Measurements from ENCODE around the gene DDX6.
"Not testable (repeated sequence)": the region's sequence is repeated elsewhere in the genome, so short reads cannot be mapped to it uniquely, and the experiment has no call there.

DDX6 gene

DNA sequence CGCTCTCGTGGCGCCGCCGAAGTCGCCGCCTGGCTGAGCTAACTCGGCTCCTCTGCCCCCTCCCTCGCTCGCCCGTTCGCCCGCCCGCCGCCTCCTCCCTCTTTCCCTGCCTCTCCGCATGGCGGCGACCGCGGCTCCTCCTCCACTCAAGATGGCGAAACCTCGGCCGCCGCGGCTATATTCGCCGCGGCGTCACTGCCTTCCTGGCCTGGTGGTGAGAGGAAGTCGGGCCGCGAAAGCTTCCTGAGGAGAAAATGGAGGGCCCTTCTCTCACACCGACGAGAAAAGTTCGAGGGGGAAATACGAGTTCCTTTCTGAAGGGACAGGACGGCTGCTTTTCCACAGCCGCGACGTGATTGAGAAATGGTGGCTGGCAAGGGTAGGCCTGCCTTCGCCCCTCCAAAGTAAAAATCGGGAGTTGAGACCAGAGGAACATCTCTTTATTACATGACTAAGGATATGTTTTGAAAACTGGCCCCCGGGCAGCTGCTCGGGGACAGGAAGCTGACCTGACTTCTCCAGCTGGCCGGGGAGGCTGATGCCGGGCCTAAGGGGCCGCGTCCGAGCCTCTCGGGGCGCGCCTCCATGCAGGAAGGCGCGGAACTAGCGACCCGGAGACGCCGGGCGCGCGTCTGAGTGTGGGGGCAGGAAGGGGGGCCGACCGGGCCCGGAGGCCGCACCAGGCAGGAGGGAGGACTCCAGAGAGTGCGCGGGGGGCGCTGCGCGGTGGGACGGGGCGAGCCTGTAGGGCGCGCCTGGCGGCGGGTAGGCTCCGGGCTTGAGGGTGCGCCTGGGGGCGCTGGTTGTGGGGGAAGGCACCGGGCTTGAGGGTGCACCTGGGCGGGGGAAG lies at the start of gene DDX6:
TSS of gene DDX6 (minus strand) at position 54 of the 850 bp plus-strand sequence. CDS start 4,913 bp downstream, outside the sequence.
- DNase-seq, result peak; percentile 93

DNA sequence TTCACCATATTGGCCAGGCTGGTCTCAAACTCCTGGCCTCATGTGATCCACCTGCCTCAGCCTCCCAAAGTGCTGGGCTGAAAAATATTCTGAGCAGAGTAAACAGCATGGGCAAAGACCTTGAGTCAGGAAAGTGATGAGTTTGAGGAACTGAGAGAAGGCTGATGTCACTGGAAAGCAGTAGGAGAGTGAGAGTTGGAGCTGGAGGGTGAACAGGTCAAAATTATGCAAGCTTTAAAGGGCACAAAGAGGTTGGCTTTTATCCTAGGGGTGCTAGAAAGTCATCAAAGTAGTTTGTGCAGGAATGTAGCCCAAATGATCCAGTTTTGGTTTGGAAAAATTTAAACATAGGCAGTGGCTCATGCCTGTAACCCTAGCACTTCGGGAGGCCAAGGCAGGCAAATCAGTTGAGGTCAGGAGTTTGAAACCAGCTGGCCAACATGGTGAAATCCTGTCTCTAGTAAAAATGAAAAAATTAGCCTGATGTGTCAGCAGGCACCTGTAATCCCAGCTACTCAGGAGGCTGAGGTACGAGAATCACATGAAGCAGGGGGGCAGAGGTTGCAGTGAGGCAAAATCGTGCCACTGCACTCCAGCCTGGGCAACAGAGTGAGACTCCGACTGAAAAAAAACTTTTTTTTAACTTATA lies 48.1 kb upstream of the DDX6 start:
- DNase-seq, result no peak

GRCh38 chr11:118837868-118838267 lies 46.9 kb upstream of the DDX6 start:
- no peak for DNase-seq

- DNase-seq, result no peak
Measured at GRCh38 chr11:118834427-118835028, 43.6 kb upstream of the DDX6 start.

GRCh38 chr11:118827118-118827517 lies 36.2 kb upstream of the DDX6 start:
- no peak for DNase-seq

- DNase-seq, result not testable (repeated sequence)
Measured at GRCh38 chr11:118822936-118823510, 32.1 kb upstream of the DDX6 start.

- peak; percentile 47 for DNase-seq
Measured at GRCh38 chr11:118820412-118821357, 29.7 kb upstream of the DDX6 start.

DNA sequence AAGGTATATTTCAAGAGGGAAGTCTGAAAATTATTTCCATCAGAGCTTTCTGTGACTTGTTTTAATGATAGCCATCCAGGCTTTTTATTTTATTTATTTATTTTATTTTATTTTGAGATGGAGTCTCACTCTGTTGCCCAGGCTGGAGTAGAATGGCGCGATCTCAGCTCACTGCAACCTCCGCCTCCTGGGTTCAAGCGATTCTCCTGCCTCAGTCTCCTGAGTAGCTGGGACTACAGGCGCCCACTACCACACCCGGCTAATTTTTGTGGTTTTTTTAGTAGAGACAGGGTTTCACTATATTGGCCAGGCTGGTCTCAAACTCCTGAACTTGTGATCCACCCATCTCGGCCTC lies 29.0 kb upstream of the DDX6 start:
- not testable (repeated sequence) for DNase-seq

DNA sequence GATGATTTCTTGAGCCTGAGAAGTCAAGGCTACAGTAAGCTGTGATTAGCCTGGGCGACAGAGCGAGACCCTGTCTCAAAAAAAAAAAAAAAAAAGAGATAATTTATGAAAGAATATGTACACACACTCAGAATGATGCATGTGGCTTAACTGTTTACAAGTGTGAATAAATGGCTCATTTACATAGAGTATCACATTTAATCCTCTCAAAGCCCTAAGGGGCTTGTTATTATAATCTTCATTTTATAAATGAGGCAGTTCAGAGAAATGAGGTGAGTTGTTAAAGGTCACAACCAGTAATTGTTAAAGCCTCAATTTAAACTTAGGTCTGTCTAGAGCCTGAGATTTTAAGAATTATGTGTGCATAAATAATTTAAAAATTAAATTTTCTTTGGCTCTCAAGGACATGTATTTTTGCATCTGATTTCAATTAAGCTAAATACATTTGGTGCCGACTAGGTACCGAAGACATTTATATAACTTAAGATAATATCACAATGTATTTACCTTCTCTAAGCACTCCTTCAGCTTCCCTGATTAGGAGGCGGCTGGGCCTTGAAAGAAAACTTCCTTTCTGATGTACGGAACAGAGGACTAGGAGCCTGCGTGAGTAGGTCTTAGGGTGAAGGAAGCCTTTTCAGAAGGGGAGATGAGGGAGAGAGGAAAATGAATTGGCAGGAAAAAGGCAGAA lies 28.5 kb upstream of the DDX6 start:
- peak; percentile 63 for DNase-seq

GRCh38 chr11:118818130-118818529 lies 27.2 kb upstream of the DDX6 start:
- no peak for DNase-seq

DNA sequence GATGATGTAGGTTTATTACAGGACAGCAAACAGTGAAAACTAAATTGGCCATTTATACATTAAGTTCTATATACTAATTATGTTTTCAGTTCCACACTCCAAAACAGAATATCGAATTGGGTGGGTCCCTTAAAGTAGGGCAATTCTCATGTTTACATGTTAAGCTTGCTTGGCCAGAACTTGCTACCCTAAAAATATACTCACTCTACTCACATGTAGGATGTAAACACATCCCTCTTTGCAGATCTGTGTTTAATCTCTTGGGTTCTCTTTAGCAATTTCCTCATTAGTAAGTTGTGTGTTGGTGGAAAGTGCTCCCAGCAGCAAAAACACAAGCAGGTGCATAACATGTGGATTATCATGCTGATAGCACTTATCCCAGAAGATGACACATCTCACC lies 22.6 kb upstream of the DDX6 start:
- no peak for DNase-seq

GRCh38 chr11:118812485-118812884 lies 21.5 kb upstream of the DDX6 start:
- no peak for DNase-seq

- no peak for DNase-seq
Measured at GRCh38 chr11:118807800-118808778, 17.1 kb upstream of the DDX6 start.

DNA sequence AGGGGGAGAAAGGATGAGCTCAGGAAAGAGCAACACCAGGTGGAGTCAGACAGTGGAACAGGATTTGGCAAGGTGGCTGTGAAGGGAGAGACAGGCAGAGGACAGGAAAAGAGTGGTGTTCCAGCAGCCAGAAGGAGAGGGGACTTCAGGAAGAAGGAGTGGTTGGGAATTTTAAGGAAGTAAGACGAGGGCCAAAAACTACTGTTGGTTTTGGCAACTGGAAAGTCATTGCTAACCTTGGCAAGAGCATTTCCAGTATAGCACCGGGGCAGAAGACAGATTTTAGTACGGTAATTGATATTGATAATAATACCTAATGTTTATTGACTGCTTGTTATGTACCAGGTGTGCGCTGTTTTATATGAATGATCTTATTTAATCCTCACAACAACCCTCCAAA lies 15.4 kb upstream of the DDX6 start:
- DNase-seq, result no peak

DNA sequence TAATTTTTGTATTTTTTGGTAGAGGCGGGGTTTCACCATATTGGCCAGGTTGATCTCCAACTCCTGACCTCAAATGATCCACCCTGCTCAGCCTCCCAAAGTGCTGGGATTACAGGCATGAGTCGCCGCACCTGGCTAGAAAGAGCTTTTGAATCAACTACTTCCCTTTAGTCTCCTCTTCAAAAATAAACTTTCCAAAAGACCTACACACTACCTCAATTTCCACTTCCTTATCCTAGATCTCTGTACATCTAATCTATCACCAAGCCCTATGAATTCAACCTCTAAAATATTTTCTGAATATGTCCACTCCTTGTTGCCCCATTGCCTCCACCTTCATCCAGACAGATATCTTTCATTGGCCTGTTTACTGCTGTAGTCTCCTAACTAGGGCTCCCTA lies 13.1 kb upstream of the DDX6 start:
- DNase-seq, result no peak

GRCh38 chr11:118799372-118799771 lies 8.4 kb upstream of the DDX6 start:
- DNase-seq, result no peak

GRCh38 chr11:118797510-118797909 lies 6.5 kb upstream of the DDX6 start:
- DNase-seq, result no peak

DNA sequence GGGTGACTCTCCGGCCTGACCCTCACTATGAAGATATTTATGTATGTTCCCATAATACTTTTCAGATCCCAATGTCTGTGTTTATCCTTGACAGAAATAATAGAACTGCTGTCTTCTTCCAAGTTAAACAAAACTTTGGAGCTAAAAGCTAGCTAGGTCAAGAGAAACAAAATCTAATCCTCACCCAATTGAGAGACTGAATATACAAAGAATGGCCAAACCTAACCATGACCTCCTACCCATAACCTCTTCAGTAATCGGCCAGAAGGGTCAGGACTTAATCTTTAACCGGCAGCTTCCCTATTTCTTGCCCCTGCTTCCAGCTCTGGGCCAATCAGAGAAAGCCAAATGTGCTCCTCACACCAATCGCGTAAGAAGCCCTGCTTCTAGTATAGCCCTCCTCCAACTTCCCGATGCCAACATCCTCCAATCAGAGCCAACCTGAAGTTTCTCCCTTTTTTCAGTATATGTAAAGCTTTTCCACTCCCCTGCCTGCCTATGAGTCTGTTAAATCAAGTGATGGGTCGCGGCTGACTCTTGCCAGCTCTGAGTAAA lies 1.7 kb upstream of the DDX6 start:
- DNase-seq, result peak; percentile 20

DNA sequence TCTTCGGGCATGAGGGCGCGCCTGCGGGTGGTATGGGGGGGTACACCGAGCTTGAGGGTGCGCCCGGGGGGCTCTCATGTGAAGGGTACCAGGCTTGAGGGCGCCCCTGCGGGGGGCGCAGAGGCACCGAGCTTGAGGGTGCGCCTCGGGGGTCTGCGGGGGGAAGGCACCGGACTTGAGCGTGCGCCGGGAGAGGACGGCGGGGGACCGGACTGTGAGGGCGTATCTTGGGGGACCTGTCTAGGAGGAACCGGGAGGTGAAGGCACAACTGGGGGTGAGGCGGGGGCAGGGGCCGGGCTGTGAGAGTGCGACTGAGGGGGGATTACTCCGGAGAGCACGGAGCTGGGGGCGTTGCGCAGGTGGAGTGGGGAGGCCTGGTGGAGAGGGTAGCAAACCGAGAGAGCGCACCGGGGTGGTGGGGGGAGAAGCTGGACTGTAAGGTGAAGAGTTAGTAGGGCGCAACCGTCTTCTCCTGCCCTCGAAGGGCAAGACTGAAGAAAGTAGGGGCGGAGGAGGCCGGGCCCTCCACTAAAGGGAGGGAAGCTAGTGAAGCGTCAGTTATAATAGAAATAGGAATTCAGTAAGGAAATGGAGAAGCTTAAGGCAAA lies 1.1 kb upstream of the DDX6 start:
- DNase-seq, result peak; percentile 36

All from NCI-H69 (cell line).